GM18858 (cell line): Measurements from ENCODE around the gene MEG3.

Source experiments
- ATAC-seq: cut with Tn5 transposase; IDR thresholded peaks from one replicate; pipeline ENCODE4 v1.9.1; 2021; ENCODE audit not compliant: unreplicated experiment

The MEG3 gene

DNA sequence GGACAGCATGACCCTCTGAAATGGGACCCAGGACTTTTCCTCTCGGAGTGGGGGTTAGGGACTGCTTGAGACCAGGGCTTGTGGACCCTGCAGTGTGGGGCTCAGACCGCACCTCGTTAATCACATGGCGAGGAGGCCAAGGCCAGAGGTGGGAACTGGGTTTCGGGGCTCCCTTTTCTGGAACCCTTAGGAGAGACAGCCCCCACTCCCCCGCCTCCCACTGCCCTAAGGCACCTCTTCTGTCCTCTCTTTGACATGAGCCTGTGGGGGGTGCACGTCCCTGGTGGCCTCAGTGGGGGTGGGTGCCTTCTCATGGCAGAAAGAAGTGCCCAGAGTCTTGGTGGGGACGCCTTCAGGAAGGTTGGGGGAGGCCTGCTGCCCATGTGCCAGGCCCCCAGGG lies 53.3 kb downstream of the MEG3 start:
- ATAC-seq: no peak

DNA sequence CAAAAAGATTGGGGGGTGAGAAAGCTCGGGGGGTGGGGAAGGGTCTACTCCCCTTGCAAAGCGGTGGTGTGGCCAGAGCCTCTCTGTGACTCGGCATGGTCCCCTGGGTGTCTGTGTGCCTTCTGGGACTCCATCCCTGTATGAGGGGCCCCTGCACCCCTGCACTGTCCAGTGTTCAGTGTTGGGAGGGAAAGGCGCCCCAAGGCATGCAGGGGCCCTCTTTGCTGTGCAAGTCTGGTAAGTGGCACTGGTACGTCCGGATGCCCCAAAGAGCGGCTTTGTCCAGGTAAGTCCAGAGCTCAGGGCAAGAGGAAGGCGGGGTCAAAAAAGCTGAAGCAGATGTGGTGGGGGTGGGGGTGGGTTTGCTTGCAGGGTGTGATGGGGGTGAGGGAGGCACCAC lies 53.9 kb downstream of the MEG3 start:
- ATAC-seq: no peak

DNA sequence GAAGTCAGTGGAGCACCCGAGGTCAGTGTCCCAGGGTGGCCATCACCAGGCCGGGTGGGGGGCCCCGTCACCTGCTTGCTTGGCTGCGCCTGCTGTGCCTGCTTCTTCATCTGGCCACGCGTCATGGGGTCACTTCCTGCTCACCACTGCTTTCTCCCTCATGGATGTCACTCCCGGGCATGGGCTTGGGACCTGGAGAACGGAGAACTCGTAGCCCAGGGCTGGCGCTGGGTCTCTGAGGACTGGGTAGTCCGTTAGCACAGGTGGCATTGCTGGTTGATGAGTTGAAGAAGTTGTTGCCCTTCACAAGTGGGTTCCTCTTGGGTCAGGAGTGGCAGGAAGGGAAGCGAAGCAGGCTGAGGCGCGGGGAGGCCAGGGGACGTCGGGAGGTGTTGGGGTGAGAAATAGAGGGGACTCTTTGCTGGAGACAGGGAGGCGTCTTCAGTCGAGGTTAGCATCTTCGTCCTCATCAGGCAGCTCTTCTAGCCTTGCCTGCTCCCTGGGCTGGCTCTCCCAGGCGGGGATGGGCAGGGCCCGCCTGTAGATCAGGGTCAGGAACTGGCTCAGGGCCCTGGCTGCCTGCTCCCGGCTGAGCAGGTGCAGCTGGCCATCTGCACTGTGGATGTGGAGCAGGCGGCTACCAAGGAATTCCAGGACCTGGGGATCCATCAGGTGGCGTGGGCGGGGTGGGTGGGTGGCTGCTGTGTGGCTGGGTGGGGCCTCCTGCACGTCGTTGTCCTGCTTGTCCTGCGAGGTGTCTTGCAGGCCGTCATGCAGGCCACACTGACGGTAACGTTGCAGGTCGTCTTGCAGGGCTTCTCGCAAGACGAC lies 54.6 kb downstream of the MEG3 start:
- ATAC-seq: no peak

DNA sequence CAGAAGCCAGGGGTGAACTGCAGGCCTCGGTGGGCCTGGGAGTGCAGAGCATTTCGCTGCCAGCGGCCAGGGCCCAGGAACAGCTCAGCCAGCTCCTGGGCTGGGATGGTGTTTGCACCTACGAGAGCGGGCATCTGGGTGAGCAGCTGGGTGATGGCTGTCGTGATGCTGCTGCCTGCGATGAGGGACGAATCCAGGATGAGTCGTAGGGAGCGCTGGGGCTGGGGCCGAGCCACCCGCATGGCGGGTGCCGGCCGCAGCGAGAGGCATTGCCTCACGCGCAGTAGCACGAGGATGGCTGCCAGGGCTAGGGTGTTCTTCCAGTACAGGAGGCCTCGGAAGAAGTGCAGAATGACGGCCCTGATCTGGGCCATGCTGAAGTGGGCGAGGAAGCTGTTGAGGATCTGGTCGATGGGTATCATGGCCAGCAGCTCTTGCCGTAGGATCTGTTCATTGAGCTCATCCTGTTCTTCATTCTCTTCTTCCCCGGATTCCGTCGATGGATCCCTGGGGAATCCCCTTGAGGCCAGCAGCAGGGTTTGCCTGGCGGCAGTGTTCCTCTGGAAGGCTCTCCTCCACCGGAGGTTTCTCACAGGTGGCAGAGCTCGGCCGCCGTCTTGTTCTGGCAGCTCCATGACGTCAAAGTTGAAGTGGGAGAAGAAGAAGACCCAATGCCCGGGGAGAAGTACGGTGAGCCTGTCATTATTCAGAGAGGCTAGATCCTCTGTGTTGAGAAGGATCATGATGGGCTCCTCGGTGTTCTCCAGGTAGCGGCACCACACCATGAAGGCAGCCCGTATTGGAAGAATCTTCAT lies 55.5 kb downstream of the MEG3 start:
- no peak for ATAC-seq

DNA sequence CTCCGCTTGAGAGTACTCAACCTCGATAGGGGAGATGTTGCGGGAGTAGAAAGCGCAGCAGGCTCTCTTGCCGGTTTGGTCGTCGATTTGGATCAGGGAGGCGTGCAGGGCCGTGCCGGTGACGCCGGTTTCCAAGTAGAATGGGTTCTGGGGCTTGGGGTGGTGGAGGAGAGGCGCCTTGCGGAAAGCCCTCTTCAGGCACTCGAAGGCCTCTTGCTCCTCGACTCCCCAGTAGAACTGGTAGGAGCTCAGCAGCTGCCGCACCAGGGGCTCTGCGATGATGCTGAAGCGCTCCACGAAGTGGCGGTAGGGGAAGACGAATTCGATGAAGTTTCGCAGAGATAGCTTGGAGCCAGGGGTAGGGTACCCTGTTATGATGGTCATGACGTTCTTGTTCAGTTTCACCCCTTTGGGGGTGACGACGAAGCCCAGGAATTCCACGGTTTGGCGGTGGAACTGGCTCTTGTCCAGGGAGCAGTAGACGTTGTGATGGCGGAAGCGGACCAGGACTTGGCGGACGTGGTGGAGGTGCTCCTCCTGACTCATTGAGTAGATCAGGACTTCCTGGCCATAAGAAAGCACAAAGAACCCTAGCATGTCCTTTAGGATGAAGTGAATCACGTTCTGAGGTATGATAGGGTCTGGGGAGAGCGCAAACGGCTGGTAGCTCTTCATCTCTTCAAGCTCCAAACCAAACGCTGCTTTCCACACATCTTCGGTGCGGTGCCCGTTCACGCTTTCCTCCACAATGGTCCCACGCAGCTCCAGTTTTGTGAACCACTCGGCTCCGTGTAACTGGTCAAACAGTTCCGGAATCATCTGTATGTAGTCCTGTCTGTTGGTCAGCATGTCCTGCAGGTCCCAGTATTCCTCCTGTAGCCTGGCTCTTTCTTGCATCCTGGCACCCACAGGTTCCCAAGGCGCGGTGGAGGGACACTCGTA lies 56.4 kb downstream of the MEG3 start:
- ATAC-seq: no peak

DNA sequence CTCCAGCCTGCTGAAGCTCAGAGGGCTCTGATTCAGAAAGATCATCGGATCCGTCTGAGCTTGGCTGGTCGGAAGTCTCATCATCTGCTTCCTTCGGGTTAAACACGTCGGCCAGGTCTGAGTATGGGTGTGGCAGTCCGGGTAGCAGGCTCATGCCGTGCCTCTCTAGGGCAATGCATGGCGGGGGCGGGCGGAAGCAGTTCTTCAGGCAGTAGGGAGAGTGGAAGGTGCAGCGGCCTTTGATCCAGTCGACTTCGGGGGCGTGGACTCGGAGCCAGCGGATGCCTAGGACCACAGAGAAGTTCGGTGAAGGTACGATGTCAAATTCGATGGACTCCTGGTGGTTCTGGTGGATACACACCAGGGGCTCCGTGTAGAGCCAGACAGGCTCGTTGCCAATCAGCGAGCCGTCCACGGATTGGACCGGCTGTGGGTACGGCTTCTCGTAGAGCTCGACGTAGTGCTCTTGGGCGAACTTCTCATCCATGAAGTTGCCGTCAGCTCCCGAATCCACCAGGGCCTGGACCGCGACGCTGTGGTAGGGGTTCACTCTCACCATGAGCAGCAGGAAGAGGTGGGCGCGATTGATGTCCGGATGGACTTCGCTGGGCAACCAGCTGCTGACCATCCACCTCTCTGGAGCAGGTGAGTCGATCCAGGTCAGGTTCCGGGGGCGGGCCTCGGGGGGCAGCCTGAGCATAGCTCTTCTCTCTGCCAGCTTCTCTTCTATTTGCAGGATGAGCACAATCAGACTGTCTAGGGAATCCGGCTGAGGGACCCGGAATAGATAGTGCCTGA lies 57.3 kb downstream of the MEG3 start:
- ATAC-seq: no peak

DNA sequence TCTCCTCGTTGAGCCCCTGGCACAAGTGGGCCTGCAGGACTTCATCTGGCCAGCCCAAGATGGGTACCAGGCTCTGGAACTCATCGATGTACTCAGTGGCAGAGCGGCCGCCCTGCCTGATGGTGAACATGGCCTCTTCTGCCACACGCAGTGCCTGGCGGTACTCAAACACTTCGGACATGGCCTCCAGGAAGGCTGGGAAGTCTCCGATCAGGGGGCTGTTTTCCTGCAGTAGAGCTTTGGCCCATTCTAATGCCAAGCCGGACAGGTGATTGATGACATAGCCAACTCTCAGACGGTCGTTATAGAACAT lies 57.8 kb downstream of the MEG3 start:
- no peak for ATAC-seq

DNA sequence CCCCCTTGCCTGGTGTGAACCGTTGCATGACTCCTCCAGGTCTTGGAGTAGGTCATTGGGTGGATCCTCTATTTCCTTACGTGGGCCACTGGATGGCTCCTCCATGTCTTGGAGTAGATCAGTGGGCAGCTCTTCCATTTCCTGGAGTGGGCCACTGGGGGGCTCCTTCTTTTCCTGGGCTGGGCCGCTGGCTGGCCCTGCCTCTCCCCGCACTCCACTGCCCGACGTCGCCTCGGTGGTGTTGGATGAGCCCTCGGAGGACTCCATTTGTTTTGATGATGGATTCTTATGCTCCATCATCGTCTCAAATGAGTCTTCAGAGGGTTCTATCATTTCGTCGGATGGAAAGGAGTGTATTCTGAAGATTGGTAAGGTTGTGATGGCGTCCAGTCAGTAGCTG lies 58.5 kb downstream of the MEG3 start:
- ATAC-seq: no peak

DNA sequence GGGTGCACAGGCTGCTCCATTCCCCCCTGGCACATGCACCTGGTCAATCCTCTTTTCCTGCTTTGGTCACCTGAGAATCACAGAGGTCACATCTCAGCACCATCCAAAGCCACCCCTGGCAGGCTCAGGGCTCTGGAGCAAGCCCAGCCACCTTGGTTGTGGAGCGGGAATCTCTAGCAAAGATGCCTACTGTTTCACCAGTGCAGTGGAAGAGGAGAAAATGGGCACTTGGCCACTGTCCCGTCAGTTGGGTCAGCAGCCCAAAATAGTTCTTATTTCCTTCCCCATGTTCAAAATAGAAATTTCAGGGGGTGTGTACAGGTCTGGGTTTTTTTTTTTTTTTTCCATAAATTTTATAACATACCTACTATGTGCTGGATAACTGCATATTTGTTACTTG lies 59.3 kb downstream of the MEG3 start:
- ATAC-seq: no peak

DNA sequence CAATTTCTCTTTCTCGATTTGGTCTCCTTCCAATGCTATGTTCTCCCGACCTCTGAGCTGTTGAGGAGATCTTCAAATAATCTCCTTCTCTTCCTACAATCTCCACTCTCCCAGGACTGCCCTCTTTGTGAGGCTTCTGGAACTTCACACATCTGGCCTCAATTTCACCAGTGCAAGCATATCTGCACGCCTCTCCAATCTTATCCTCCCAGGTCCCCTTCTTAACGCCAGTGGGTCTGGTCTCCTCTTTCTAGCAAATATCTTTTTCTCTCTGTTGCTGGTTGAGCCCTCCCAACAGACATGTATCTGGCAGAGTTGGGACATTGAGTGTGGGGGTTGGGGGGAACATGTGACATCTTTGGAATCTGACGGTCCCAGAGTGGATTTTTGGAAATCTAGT lies 59.7 kb downstream of the MEG3 start:
- no peak for ATAC-seq

DNA sequence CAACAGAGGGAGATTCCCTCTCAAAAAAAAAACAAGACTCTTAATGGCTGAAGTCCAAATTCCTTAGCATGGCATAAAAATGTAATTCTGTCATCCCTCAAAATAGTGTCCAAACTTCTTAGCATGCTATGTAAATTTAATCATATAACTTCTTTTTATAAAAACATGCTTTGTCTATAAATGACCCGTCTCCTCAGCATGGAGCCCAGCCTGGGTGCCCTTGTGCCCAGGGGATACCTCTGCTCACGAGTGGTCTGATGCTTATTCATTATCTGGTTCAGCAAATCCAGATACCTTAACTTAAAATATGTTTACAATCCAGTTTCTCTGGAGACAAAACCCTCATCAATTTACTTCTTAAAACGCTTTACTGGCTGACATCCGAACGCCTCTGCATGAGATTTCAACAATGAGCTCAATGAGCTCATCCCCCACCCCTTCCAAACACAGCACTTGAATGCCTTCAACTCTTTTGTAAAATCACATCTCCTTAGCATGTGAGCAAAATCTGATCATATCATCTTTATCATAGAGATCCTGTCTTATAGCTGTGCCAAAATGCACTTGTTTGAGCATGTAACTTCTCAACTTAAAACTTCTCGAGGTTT lies 61.9 kb downstream of the MEG3 start:
- no peak for ATAC-seq

DNA sequence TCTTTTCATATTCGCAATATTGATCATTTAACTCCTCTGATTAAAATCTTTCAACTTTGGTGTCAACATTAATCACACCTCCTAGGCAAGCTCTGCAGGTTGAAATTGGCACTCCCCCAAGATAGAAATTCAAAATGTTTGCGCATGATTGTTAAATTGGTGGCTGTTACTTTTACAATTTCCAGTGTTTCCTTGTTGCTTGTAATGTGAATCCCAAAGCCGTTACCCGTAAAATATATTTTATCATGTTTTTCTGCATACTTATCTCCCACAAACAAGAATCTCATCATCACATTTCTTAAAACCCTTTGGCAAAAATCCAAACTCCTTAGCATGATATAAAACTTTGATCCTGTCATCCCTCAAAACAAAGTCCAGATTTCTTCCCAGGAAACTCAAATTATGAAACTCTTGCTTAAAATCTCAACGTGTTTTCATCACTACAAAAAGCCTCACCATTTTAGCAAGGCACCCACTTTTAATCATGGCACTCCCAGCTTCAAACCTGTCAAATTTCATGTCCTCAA lies 62.9 kb downstream of the MEG3 start:
- no peak for ATAC-seq

DNA sequence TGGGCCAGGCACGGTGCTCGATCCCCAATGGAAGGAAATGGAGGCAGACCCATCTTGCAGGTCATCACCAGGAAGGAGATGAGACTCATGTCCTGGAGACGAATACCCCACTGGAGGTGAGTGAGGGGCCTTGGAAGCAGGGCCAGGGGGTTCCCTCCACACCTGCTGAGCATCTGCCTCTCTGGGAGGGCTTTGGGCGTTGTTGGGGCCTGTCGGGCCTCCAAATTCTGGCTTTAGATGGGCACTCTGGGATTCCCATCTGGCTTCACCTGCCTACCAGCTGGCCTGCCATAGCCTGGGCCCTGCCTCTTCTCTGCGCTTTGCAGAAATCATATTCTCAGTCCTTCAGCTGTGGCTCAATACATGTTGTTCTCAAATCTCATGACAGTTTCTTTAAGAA lies 63.7 kb downstream of the MEG3 start:
- ATAC-seq: no peak

DNA sequence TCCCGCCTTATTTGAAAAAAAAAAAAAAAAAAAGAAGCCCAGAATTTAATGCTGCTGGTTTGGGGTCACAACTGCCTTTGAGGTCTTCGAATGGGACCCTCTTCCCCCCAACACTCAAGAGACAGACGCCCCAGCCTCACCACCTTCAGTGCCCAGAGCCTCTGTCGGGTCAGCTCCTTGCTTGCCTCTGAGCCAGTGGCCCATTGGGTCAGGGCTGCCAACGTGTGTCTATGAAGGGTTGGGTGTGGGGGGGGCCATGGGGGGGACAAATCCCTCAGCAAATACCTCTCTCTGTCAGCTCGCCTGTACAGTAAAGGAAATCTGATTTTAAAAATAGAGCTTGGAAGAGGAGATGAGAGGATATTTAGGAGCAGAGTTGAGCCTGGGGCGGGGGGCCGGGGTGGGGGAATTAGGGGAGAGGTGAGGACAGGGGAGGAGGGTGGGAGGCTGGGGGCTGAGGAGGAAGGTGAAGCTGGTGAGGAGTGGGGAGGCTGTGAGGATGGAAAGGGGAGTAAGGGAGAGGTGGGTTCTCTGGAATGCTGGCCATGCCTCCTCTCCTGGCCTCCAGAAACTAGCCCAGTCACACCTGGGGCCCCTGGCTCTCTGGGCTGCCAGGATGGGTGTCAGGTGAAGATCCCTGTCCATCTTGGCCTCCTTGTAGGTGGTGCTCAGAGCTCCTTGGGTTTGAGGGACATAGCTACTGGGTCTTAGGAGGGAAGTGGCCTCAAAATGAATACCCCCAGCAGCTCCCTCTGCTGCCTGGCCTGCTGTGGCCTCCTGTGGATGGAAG lies 64.3 kb downstream of the MEG3 start:
- ATAC-seq: no peak

DNA sequence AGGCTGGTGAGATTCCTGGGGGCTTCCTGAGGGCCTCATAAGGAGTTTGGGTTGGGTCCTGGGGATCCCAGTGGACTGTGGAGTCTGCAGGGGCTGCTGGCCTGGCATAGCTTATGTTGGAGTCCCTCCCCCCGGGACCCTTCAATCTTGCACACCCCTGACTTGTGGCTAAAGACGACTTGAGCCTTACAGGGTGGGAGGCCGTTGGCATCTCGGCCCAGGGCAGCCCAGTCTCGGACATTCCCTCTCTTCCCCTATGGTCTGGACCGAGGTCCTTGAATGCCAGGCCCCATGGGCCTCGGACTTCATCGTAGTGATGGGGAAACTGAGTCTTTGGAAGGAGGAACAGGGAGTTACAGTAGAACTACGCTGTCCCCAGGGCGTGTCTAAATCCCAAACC lies 65.1 kb downstream of the MEG3 start:
- ATAC-seq: no peak

DNA sequence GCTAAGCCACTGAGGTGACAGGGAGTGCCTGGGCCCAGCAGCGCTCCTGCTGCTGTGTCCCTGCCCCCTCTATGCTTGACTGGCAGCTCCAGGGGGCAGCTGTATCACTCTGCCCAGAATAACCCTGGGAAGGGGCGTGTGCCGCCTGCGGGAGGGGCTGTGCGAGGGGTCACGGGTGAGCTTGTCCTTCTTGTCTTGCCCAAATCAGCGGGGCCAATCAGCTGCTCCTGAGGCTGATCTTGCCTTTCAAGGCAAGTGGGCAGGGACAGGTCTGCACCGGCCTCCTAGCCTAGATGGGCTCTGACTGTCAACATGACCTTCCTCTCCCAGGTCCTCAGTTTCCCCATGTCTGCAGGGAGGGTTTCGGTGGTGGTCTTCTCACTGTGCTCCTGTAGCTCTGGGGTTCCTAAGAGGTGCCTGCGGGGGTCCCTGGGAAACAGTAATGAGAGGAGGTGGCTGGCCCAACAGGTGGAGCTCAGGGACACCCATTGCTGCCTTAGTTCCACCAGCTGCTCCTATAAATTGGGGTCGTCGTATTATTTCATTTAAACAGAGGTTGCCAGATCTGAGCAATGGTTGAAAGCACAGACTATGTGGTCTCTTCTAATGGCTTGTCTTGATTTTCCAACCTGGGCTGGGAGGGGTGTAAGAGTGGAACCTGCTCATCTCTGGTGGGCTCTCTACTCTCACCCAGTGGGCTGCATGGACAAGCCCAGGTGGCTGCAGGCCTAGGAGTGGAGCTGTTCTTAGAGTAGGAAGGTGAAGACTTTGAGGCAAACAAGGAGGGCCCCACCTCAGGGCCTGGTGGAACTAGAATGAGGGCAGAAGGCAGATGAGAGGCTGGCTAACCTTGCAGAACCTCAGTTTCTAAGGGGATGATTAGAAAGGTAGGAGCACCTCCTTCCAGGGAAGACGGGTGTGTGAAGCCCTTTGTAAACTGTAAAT lies 65.9 kb downstream of the MEG3 start:
- no peak for ATAC-seq

DNA sequence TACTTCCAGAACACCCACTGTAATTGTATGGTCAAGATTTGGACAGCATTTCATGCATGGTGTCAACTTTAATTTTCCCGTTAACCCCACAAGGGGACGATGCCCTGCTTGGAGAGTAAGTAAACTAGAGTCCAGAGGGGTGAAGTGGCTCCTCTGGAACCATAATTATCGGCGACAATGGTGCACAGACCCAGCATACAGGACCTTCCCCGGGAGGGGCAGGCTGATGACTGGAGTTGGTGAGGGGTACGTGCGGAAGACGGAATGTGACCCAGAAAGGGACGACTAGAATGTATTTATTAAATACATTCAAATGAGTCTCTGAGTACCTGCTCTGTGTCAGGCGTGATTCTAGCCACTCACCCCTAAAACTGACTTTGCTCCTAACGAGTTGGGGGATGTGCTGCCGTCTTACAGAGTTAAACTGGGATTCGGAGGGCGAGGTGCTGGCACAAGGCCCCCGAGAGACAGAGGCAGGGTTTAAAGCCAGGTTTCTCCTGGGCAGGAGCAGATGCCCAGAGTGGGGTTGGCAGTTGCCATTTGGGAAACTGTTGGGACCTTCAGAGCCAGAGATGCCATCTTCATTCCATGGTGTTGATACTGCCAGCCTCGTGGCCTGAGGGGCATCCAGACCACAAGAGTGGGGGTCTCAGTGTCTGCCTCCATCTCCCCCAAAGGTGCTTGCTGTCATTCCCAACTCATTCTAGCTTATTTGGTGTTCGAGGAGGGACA lies 66.7 kb downstream of the MEG3 start:
- no peak for ATAC-seq

DNA sequence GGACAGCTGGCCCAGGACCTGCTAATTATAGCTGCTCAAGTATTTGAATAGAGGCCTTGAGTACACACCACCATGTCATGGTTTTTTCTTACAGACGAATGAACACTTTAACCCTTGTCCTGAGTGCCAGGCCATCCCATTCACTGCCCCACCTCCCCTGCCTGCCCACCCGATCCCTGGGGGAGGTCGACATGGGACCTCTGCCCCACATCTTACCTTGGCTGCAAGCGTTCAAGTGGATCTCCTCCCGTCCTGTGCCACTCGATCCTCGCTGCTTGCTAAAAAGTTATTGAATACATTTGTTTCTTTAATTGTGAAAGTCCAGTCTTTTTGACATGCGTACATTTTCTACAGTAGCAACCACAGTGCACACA lies 67.3 kb downstream of the MEG3 start:
- no peak for ATAC-seq
